ENCODE data around the gene RNF20.

DNA sequence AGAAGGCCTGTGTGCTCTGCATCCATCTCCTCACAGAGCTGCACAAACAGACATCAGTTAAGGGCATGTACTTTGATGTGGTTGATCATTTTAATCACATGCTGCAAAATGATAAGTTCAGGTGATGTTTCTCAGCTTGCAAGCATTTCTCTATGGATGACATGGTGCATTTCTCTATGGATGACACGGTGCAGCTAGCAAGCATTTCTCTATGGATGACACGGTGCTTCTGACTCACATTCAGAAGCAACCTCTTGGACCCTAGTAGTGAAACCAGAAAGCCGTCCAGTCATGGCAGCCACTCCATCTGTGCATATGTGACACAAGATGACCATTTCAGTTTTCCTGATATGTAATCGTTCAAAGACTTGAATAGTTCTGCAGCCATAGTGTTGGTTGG, 24.1 kb upstream of the RNF20 start:
- TF ChIP-seq CTCF (conservative IDR thresholded peaks at IDR 0.05; ENCODE audit: low read length), result no peak
- TF ChIP-seq EZH2phosphoT487 (IDR thresholded peaks at IDR 0.05; ENCODE audit: borderline replicate concordance), result no peak
